Tracheal epithelial cell (primary cell): ENCODE data around the gene ZNF768. TPM values are rescaled to one million over a fixed set of nuclear protein-coding genes. Genes with fewer than 3 reads are reported as not detected.

Source experiments
- total RNA-seq: library from RNA; depleted of rRNA; stranded (reverse); fragments of >200 nt; gene quantifications from 2 replicates; pipeline ENCODE4 v1.2.1, GENCODE V29; 2014

The ZNF768 gene
- 27.2 and 34.5 TPM in 2 replicates for total RNA-seq

GRCh38 chr16:30526137-30526822 is at the start of gene ZNF768:
TSS of gene ZNF768 (minus strand) at chr16:30526566. CDS start at chr16:30526413, 153 bp downstream.

GRCh38 chr16:30571445-30572322 is 45.3 kb upstream of the ZNF768 start, which contains the start of gene ZNF688:
TSS of gene ZNF688 (minus strand) at chr16:30571714. CDS start at chr16:30571629, 85 bp downstream.

GRCh38 chr16:30557957-30558788 is 31.8 kb upstream of the ZNF768 start, which contains the start of gene ZNF764:
TSS of gene ZNF764 (minus strand) at chr16:30558374. CDS start at chr16:30558182, 192 bp downstream.

DNA sequence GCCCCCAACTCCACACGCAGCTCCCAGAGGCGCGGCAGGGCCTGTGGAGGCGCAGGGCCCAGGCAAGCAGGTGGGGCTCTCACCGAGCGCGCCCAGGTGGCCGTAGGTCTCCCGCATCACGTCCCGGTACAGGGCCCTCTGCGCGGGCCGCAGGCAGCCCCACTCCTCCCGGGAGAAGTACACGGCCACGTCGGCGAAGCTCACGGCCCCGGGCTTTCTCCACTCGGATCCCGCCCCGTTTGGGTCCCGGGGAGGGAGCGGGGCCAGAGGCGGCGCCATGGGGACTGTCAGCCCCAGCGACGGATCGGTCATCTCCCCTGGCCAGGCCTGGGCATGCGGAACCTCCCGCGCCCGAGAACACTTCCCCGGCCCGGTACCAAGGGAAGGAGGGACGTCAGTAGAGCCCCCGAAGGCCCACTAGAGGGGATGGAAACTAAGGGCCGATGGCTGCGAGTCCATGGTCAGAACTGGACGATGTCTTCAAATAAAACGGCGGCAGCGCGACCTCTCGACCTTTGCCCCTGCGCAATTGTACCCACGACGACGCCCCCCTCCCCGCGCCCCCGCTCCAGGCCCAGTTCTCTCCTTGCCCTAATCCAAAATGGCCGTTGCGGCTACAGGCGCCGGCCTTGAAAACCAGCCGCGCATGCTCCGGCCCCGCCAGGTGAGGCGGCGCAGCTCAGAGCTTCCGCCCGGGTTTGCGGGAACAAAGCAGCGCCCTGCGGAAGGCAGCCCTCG is 8.2 kb upstream of the ZNF768 start, which contains the start of gene ZNF747:
Gene ZNF747, minus strand, starts transcription at position 491 of the 738 bp plus-strand sequence. Its CDS starts 179 bp downstream, at position 312.

Other genes starting within 250 kb of the ZNF768 start
- gene CD2BP2, start 171.3 kb downstream of the ZNF768 start, total RNA-seq, result 37.1 and 40.2 TPM in 2 replicates
- gene TBC1D10B, start 156.1 kb downstream of the ZNF768 start, total RNA-seq, result 19.3 and 22.6 TPM in 2 replicates
- not detected in 2 replicates for gene MYL11, start 151.8 kb downstream of the ZNF768 start, total RNA-seq
- not detected in 2 replicates for gene SEPTIN1, start 144.0 kb downstream of the ZNF768 start, total RNA-seq
- gene ZNF48, start 131.1 kb downstream of the ZNF768 start, total RNA-seq, result 10.4 and 11.1 TPM in 2 replicates
- 11.3 and 14.7 TPM in 2 replicates for gene ZNF771, start 119.0 kb downstream of the ZNF768 start, total RNA-seq
- 25.4 and 31.3 TPM in 2 replicates for gene DCTPP1, start 96.5 kb downstream of the ZNF768 start, total RNA-seq
- gene SEPHS2, start 80.7 kb downstream of the ZNF768 start, total RNA-seq, result 7.2 and 10.0 TPM in 2 replicates
- gene ITGAL, start 53.8 kb downstream of the ZNF768 start, total RNA-seq, result not detected in 2 replicates
- gene ZNF747, start 8.3 kb upstream of the ZNF768 start, total RNA-seq, result 6.6 and 7.5 TPM in 2 replicates
- 3.4 and 3.6 TPM in 2 replicates for gene ZNF764, start 31.8 kb upstream of the ZNF768 start, total RNA-seq
- gene ZNF688, start 45.1 kb upstream of the ZNF768 start, total RNA-seq, result 8.2 and 10.7 TPM in 2 replicates
- gene ZNF785, start 59.1 kb upstream of the ZNF768 start, total RNA-seq, result 6.2 and 8.0 TPM in 2 replicates
- 1.7 and 3.8 TPM in 2 replicates for gene ZNF689, start 83.8 kb upstream of the ZNF768 start, total RNA-seq
- gene PRR14, start 124.4 kb upstream of the ZNF768 start, total RNA-seq, result 8.7 and 10.1 TPM in 2 replicates
- gene FBRS, start 131.9 kb upstream of the ZNF768 start, total RNA-seq, result 11.1 and 14.9 TPM in 2 replicates
- gene SRCAP, start 172.6 kb upstream of the ZNF768 start, total RNA-seq, result 15.7 and 16.8 TPM in 2 replicates
- gene PHKG2, start 221.9 kb upstream of the ZNF768 start, total RNA-seq, result 9.6 and 16.1 TPM in 2 replicates
- gene CFAP119, start 235.5 kb upstream of the ZNF768 start, total RNA-seq, result 1.4 TPM in 1 of 2 replicates, not detected in the other
- gene RNF40, start 235.8 kb upstream of the ZNF768 start, total RNA-seq, result 50.3 and 56.6 TPM in 2 replicates